Activated T-cell treated with anti-CD3 and anti-CD28 coated beads, Interleukin-2, amount 50 U/mL, for 72 hours (primary cell): ENCODE data around the gene LEAP2. TPM values are rescaled to one million over a fixed set of nuclear protein-coding genes. Genes with fewer than 3 reads are reported as not detected.
"Not testable (repeated sequence)": the region's sequence is repeated elsewhere in the genome, so short reads cannot be mapped to it uniquely, and the experiment has no call there.

Experiments
- ATAC-seq, 2 donors: fragments of 150-1000 bp; cut with Tn5 transposase; replicated peaks in 1 of 2; 2 replicates each; pipeline ENCODE4 v1.10.0; 2021; ENCODE audit warnings: moderate library complexity in 2 of 2, mild to moderate bottlenecking in 1 of 2
- DNase-seq, 2 donors: peaks; one replicate each; pipeline ENCODE4 v3.0.0; 2021 to 2022; ENCODE audit warnings: mixed read lengths in 1 of 2
- H3K27ac Mint-ChIP-seq: one replicate; pipeline ENCODE4 v1.8.0; 2022; ENCODE audit warnings: mild to moderate bottlenecking, moderate library complexity, mixed read lengths
- H3K27me3 Mint-ChIP-seq: one replicate; pipeline ENCODE4 v1.8.0; 2022; ENCODE audit warnings: low read depth, mixed read lengths
- H3K36me3 Mint-ChIP-seq, 2 donors: one replicate each; pipeline ENCODE4 v1.8.0; 2022; ENCODE audit warnings: mixed read lengths in 2 of 2, mild to moderate bottlenecking in 1 of 2; ENCODE audit not compliant: insufficient read depth in 2 of 2
- H3K4me1 Mint-ChIP-seq: one replicate; pipeline ENCODE4 v1.8.0; 2022; ENCODE audit warnings: low read depth, mixed read lengths
- H3K4me3 Mint-ChIP-seq, 2 donors: one replicate each; pipeline ENCODE4 v1.8.0; 2022; ENCODE audit warnings: mild to moderate bottlenecking in 2 of 2, mixed read lengths in 2 of 2, moderate library complexity in 2 of 2
- H3K9me3 Mint-ChIP-seq, 2 donors: one replicate each; pipeline ENCODE4 v1.8.0; 2022; ENCODE audit warnings: mixed read lengths in 2 of 2
- total RNA-seq, 2 donors: library from RNA; stranded (reverse); gene quantifications; one replicate each; pipeline ENCODE4 v1.2.3, GENCODE V29; 2022

LEAP2 gene
- total RNA-seq, 2 donors from 2014 or later, result 5.0 to 7.2 TPM

DNA sequence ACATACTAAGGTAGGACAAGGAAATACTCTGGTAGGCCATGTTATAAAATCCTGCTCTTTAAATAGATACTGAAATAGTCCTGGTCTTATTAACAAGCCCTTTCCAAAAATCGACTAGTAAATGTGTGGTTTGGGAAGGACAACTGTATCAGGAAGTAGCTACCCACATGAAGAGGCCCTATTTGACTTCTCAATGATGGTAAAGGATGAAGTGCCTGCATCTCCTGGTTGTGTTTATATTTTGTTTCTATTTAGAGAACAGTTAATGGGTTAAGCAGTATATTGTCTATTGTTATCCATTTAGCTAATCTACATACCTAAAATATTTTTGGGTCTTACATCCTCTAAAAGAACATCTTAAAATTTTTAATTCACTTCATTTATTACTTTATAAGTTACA, 19.7 kb upstream of the LEAP2 start:
- Mint-ChIP-seq H3K4me3 (no peak overlapping the region), H3K4me1 (peaks cover 4% of the 10 kb centered on the region), H3K27ac (no peak overlapping the region), H3K27me3 (peaks cover 17% of the 10 kb centered on the region), H3K9me3 (no peaks in the 10 kb centered on the region), H3K36me3 (no peaks in the 10 kb centered on the region)
- ATAC-seq, result no peak
- no peak for DNase-seq

DNA sequence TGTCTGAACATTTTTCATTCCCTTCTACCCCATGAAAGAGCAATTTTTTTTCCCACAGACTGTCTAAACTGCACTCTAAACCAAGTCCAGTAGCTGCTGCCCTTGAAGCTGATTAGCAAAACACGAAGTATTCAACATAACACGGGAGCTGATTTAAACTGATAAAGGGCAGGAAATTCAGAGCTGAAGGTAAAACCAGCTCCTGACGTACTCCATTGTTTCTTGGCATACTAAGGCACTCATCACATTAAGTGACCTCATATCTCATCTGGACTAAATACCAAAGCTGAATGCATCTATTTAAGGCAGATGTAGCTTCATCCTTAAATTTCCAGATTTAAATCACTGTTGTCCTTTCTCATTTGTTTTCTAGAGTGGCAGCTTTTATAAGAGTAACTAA, 19.2 kb upstream of the LEAP2 start:
- DNase-seq (no peak), ATAC-seq (no peak)
- Mint-ChIP-seq H3K4me3 (no peak overlapping the region), H3K27me3 (peaks cover 17% of the 10 kb centered on the region), H3K4me1 (peaks cover 4% of the 10 kb centered on the region), H3K9me3 (no peaks in the 10 kb centered on the region), H3K27ac (no peak overlapping the region), H3K36me3 (no peaks in the 10 kb centered on the region)

- not testable (repeated sequence) for H3K27ac Mint-ChIP-seq, DNase-seq, H3K4me3 Mint-ChIP-seq, ATAC-seq, H3K4me1 Mint-ChIP-seq, H3K36me3 Mint-ChIP-seq, H3K9me3 Mint-ChIP-seq
- peaks cover 13% of the 10 kb centered on the region for H3K27me3 Mint-ChIP-seq
Measured at GRCh38 chr5:132854992-132855391, 18.5 kb upstream of the LEAP2 start.

GRCh38 chr5:132856011-132856410, 17.5 kb upstream of the LEAP2 start:
- no peaks in the 10 kb centered on the region for H3K36me3 Mint-ChIP-seq
- no peak overlapping the region for H3K27ac Mint-ChIP-seq
- H3K4me1 Mint-ChIP-seq, result no peaks in the 10 kb centered on the region
- no peaks in the 10 kb centered on the region for H3K9me3 Mint-ChIP-seq
- DNase-seq, result no peak
- ATAC-seq, result no peak
- peaks cover 12% of the 10 kb centered on the region for H3K27me3 Mint-ChIP-seq
- no peak overlapping the region for H3K4me3 Mint-ChIP-seq

GRCh38 chr5:132859889-132860437, 13.5 kb upstream of the LEAP2 start:
- H3K4me1 Mint-ChIP-seq, result no peaks in the 10 kb centered on the region
- no peaks in the 10 kb centered on the region for H3K36me3 Mint-ChIP-seq
- no peak overlapping the region for H3K4me3 Mint-ChIP-seq
- H3K9me3 Mint-ChIP-seq, result no peaks in the 10 kb centered on the region
- ATAC-seq (peak in 1 of 2 donors; percentile 26), DNase-seq (no peak)
- H3K27ac Mint-ChIP-seq, result no peak overlapping the region
- peaks cover 12% of the 10 kb centered on the region for H3K27me3 Mint-ChIP-seq

GRCh38 chr5:132860742-132861141, 12.7 kb upstream of the LEAP2 start:
- no peak for ATAC-seq
- Mint-ChIP-seq H3K4me1 (no peaks in the 10 kb centered on the region), H3K9me3 (no peaks in the 10 kb centered on the region), H3K4me3 (no peak overlapping the region), H3K27ac (no peak overlapping the region), H3K27me3 (peaks cover 6% of the 10 kb centered on the region), H3K36me3 (no peaks in the 10 kb centered on the region)
- no peak for DNase-seq

GRCh38 chr5:132865668-132866341, 7.7 kb upstream of the LEAP2 start:
- DNase-seq (no peak), ATAC-seq (peak; percentile 36 to 43)
- Mint-ChIP-seq H3K4me3 (peak overlapping the region; percentile 89 to 92), H3K4me1 (peaks cover 22% of the 10 kb centered on the region), H3K27me3 (no peaks in the 10 kb centered on the region), H3K27ac (peak overlapping the region; percentile 94), H3K9me3 (no peaks in the 10 kb centered on the region), H3K36me3 (peaks cover 5 to 7% of the 10 kb centered on the region in 2 donors)

DNA sequence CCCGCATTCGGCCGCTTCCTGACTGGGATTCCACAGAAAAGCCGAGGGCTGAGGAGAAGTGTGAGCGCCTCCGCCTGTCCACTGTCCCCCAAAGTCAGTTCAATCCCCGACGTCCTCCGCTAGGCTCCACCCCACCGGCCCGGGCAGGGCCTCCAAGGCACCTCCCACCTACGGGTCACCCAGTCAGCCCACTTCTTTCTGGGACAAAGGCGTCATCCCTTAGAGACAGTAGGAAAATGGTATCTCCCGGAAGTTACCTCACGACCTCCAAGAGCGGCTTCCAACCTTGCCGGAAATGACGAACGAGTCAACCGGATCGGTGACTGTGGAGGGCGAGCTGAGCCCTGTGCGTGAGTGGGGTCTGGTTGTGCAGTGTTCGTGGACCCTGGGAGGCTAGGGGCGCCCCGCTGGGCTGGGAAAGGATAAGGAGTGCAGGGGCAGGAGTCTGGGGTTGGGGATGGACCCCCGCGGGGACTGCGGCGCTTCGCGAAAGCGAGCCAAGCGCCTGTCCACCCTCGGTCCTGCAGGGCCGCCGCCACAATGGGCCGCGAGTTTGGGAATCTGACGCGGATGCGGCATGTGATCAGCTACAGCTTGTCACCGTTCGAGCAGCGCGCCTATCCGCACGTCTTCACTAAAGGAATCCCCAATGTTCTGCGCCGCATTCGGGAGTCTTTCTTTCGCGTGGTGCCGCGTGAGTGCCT, 7.0 kb upstream of the LEAP2 start, which contains the start of the genes GDF9 and UQCRQ:
GDF9 (minus strand) TSS at position 128 of the 704 bp plus-strand sequence. CDS start 1,936 bp downstream, outside the sequence.
UQCRQ (plus strand) TSS at position 301 of the 704 bp plus-strand sequence; CDS start at position 541, 240 bp downstream.
- peaks cover 5 to 7% of the 10 kb centered on the region in 2 donors for H3K36me3 Mint-ChIP-seq
- no peaks in the 10 kb centered on the region for H3K9me3 Mint-ChIP-seq
- ATAC-seq, result peak; percentile 98
- DNase-seq, result peak; percentile 94 to 96
- H3K27ac Mint-ChIP-seq, result peak within 1 kb of the TSS; percentile 94
- peak within 1 kb of the TSS; percentile 89 to 92 for H3K4me3 Mint-ChIP-seq
- H3K27me3 Mint-ChIP-seq, result no peaks in the 10 kb centered on the region
- peaks cover 22% of the 10 kb centered on the region for H3K4me1 Mint-ChIP-seq

DNA sequence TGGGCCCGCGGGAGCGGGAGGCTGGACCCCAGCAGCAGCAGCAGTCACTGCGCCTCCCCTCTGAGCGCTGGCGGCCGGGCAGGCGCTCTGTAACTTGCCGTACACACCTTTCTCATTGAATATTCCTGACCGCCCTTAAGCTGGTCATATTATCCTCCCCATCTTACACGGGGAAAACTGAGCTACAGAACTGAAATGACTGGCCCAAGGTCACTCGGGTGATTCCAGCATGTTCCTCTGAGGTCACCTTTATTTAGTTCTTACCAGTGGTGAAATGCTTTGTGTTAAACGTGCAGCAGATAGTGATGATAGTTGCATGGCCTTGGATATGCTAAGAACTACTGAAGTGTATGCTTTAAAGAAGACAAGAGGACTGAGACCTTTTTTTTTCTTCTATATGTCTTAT, 6.4 kb upstream of the LEAP2 start:
- Mint-ChIP-seq H3K27ac (peak overlapping the region; percentile 94), H3K36me3 (peaks cover 5 to 7% of the 10 kb centered on the region in 2 donors), H3K9me3 (no peaks in the 10 kb centered on the region), H3K4me3 (peak overlapping the region; percentile 89 to 92), H3K4me1 (peaks cover 22% of the 10 kb centered on the region), H3K27me3 (no peaks in the 10 kb centered on the region)
- DNase-seq (no peak), ATAC-seq (peak in 1 of 2 donors; percentile 27)

DNA sequence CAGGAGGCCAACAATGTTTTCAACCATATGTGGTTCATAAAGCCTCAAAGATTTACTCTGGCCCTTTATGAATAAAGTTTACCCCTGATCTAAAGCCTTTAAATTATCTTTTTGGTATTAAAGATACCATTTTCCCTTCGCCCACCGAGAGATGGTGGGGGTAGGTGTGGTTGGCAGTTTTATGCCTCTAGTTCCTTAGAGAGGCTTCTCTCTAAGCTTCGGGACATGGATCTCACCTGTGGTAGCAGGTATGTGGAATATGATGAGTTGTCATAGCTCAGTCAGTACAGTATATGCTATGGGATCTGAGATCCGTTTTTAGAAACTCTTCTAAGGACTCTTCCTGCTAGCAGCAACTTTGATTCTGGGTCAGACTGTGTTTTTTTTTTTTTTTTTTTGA, 4.7 kb upstream of the LEAP2 start:
- Mint-ChIP-seq H3K4me3 (peak overlapping the region; percentile 54 to 89), H3K36me3 (peaks cover 5 to 8% of the 10 kb centered on the region in 2 donors), H3K27me3 (no peaks in the 10 kb centered on the region), H3K27ac (peak overlapping the region; percentile 79), H3K4me1 (peaks cover 22% of the 10 kb centered on the region), H3K9me3 (no peaks in the 10 kb centered on the region)
- ATAC-seq, result no peak
- DNase-seq, result no peak

- DNase-seq (no peak), ATAC-seq (no peak)
- Mint-ChIP-seq H3K36me3 (peaks cover 5 to 8% of the 10 kb centered on the region in 2 donors), H3K4me1 (peaks cover 22% of the 10 kb centered on the region), H3K4me3 (no peak overlapping the region), H3K27me3 (no peaks in the 10 kb centered on the region), H3K9me3 (no peaks in the 10 kb centered on the region), H3K27ac (no peak overlapping the region)
Measured at GRCh38 chr5:132870801-132871200, 2.7 kb upstream of the LEAP2 start.

DNA sequence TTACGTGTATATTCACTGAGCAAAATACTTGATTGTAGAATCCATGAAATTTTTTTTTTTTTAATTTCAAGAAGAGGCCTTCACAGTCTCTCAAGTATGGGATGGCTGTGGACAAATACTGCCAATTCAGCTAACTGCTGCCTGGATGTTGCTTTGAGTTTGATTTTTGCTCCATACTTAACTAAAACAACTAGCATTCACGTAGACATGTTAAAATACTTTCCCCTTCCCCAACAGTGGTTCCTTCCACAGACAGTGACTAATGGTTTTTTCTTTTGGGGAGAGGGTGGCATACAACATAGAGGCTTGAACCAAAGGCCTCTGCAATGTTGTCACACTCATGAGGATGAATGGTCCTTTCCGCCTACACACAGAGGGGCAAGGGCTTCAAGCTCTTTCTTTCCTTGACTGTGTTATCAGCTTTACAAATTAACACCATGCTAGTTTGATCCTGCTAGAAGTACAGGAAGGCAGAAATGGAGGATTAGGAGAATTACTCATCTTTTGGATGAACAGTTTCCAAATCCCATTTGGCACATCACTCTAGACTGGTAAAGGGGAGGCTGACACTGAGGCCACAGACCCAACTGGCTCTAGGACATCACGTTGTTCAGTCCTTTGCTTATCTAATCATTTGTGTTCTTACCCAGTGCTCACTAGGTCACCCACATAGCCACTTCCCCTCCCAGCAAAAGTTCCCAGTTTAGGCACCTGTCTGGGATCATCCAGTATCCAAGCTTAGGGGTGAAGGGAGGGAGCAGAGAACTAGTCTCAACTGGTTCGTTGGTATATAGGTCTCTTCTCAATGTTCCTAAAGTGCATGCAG, 1.8 kb upstream of the LEAP2 start:
- no peak for DNase-seq
- no peaks in the 10 kb centered on the region for H3K27me3 Mint-ChIP-seq
- H3K4me1 Mint-ChIP-seq, result peaks cover 22% of the 10 kb centered on the region
- ATAC-seq, result no peak
- no peak overlapping the region for H3K27ac Mint-ChIP-seq
- H3K36me3 Mint-ChIP-seq, result peaks cover 4 to 5% of the 10 kb centered on the region in 2 donors
- no peaks in the 10 kb centered on the region for H3K9me3 Mint-ChIP-seq
- no peak overlapping the region for H3K4me3 Mint-ChIP-seq

DNA sequence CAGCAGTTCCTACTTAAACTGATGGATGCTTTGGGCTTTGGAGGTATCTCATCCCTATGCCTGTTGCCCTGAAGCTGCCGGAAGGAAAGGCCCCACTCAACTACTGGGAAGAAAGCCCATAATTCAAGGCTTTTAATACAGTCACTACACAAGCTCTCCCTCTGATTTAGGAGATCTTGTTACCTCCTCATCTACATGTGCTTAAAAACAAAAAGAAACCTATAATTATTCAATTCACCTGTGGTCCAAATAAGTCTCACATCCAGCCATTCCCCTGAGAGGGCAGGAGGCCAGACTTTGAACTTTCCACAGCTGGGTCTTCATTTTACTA, 715 bp upstream of the LEAP2 start:
- Mint-ChIP-seq H3K4me3 (no peak overlapping the region), H3K9me3 (no peaks in the 10 kb centered on the region), H3K27ac (no peak overlapping the region), H3K36me3 (peaks cover 4 to 5% of the 10 kb centered on the region in 2 donors), H3K27me3 (no peaks in the 10 kb centered on the region), H3K4me1 (peaks cover 13% of the 10 kb centered on the region)
- ATAC-seq, result no peak
- no peak for DNase-seq
